Measurements from ENCODE around the gene PHGDH.
A peak's percentile ranks its signal among the peaks of the same experiment; 100 is the strongest.

The PHGDH gene

GRCh38 chr1:119718972-119719371 lies 7.2 kb downstream of the PHGDH start:
- no peak overlapping the region for H3K4me3 ChIP-seq (replicated peaks in 1 of 2; ENCODE audit: low read depth in 2 of 2, low read length in 2 of 2)
- no peak for DNase-seq (ENCODE audit: low read depth in 2 of 2)
- TF ChIP-seq, protein P1, sequence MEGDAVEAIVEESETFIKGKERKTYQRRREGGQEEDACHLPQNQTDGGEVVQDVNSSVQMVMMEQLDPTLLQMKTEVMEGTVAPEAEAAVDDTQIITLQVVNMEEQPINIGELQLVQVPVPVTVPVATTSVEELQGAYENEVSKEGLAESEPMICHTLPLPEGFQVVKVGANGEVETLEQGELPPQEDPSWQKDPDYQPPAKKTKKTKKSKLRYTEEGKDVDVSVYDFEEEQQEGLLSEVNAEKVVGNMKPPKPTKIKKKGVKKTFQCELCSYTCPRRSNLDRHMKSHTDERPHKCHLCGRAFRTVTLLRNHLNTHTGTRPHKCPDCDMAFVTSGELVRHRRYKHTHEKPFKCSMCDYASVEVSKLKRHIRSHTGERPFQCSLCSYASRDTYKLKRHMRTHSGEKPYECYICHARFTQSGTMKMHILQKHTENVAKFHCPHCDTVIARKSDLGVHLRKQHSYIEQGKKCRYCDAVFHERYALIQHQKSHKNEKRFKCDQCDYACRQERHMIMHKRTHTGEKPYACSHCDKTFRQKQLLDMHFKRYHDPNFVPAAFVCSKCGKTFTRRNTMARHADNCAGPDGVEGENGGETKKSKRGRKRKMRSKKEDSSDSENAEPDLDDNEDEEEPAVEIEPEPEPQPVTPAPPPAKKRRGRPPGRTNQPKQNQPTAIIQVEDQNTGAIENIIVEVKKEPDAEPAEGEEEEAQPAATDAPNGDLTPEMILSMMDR (IDR thresholded peaks at IDR 0.05; ENCODE audit: low read depth, low read length), result no peak

DNA sequence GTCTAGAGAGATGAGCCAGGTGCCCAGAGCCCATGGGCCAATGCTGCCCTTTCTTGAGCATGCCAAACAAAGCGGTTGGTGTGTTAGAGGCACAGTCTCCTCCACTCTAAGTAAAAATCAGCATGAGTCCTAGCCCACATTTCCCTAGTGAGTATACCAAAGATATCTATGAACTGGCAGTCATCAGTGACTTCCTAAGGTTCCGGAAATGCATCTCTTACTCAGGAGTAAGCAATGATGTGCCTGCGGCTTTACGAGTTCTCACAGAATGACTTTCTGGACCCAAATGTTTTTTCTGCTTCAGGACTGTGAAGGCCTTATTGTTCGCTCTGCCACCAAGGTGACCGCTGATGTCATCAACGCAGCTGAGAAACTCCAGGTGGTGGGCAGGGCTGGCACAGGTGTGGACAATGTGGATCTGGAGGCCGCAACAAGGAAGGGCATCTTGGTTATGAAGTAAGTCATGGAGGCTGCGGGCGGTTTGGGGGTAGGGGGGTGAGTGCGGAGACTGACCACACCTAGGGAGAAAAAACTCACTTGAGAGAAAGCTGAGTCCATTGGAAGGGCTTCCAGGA lies 9.2 kb downstream of the PHGDH start:
- peak in 1 of 2 donors; percentile 62 for DNase-seq (ENCODE audit: low read depth in 2 of 2)
- TF ChIP-seq, protein P1 (IDR thresholded peaks at IDR 0.05; ENCODE audit: low read depth, low read length), result no peak
- no peak overlapping the region for H3K4me3 ChIP-seq (replicated peaks in 1 of 2; ENCODE audit: low read depth in 2 of 2, low read length in 2 of 2)

- no peak for DNase-seq (ENCODE audit: low read depth in 2 of 2)
- TF ChIP-seq, protein P1 (IDR thresholded peaks at IDR 0.05; ENCODE audit: low read depth, low read length), result no peak
- no peak overlapping the region for H3K4me3 ChIP-seq (replicated peaks in 1 of 2; ENCODE audit: low read depth in 2 of 2, low read length in 2 of 2)
Measured at GRCh38 chr1:119721896-119722295, 10.2 kb downstream of the PHGDH start.

- DNase-seq (ENCODE audit: low read depth in 2 of 2), result no peak
- H3K4me3 ChIP-seq (replicated peaks in 1 of 2; ENCODE audit: low read depth in 2 of 2, low read length in 2 of 2), result no peak overlapping the region
- TF ChIP-seq, protein P1 (IDR thresholded peaks at IDR 0.05; ENCODE audit: low read depth, low read length), result no peak
Measured at GRCh38 chr1:119724611-119725218, 13.0 kb downstream of the PHGDH start.

- TF ChIP-seq, protein P1 (IDR thresholded peaks at IDR 0.05; ENCODE audit: low read depth, low read length), result no peak
- no peak for DNase-seq (ENCODE audit: low read depth in 2 of 2)
Measured at GRCh38 chr1:119725626-119726025, 13.9 kb downstream of the PHGDH start.

GRCh38 chr1:119727991-119728390 lies 16.3 kb downstream of the PHGDH start:
- TF ChIP-seq, protein P1 (IDR thresholded peaks at IDR 0.05; ENCODE audit: low read depth, low read length), result no peak
- DNase-seq (ENCODE audit: low read depth in 2 of 2), result no peak
- no peak overlapping the region for H3K4me3 ChIP-seq (replicated peaks in 1 of 2; ENCODE audit: low read depth in 2 of 2, low read length in 2 of 2)

More at GRCh38 chr1:119725626-119726025, 13.9 kb downstream of the PHGDH start:
- no peak overlapping the region for H3K4me3 ChIP-seq (replicated peaks in 1 of 2; ENCODE audit: low read depth in 2 of 2, low read length in 2 of 2)

Data from cardiac fibroblast (primary cell).